IMR-90 (cell line): ENCODE results near the gene LONRF3. TPM values are rescaled to one million over a fixed set of nuclear protein-coding genes. Genes with fewer than 3 reads are reported as not detected.

Source experiments
- ATAC-seq: fragments of 200-7000 bp; cut with Tn5 transposase; 2 replicates; pipeline ENCODE4 v1.9.1; 2020; ENCODE audit warnings: low read depth, mild to moderate bottlenecking, moderate library complexity
- BruUV-seq: library from RNA; stranded (reverse); fragments of 400-500 nt; replicated peaks from 2 replicates; lab custom pipeline; 2021; lab: Mats Ljungman, UMichigan
- CTCF ChIA-PET: fragments of 300-600 bp; formaldehyde crosslinking; extraction: SDS; loops from one replicate; lab custom pipeline; 2021; ENCODE audit warnings: antibody characterized with exemption; lab: Yijun Ruan, JAX
- POLR2A ChIA-PET: fragments of 300-600 bp; sonication (Branson Sonifier 250); formaldehyde crosslinking; loops from one replicate; lab custom pipeline; 2022; ENCODE audit warnings: antibody characterized with exemption; ENCODE audit not compliant: unreplicated experiment; lab: Charles Lee
- DNase-seq: peaks from one replicate; pipeline ENCODE4 v3.0.0; 2013
- H2AFZ ChIP-seq: replicated peaks from 2 replicates; pipeline ENCODE3; 2013; ENCODE audit warnings: low read length, mild to moderate bottlenecking; ENCODE audit not compliant: poor library complexity
- H2AK5ac ChIP-seq: 2 replicates; pipeline ENCODE4 v1.6.1; 2013; ENCODE audit warnings: low read depth, low read length, inconsistent platforms
- H2AK9ac ChIP-seq: replicated peaks from 2 replicates; pipeline ENCODE3; 2013; ENCODE audit warnings: mild to moderate bottlenecking, low read depth, low read length, moderate library complexity; ENCODE audit not compliant: poor library complexity
- H2BK120ac ChIP-seq: 2 replicates; pipeline ENCODE4 v1.6.1; 2013; ENCODE audit warnings: low read depth, low read length, inconsistent platforms
- H2BK15ac ChIP-seq: 3 replicates; pipeline ENCODE4 v1.6.1; 2013; ENCODE audit warnings: low read depth, low read length, inconsistent platforms
- H2BK20ac ChIP-seq: 2 replicates; pipeline ENCODE4 v1.6.1; 2013; ENCODE audit warnings: low read depth, mild to moderate bottlenecking, inconsistent platforms, low read length, moderate library complexity
- H2BK5ac ChIP-seq: 2 replicates; pipeline ENCODE4 v1.6.1; 2013; ENCODE audit warnings: mild to moderate bottlenecking, low read depth, low read length, inconsistent platforms; ENCODE audit not compliant: poor library complexity, severe bottlenecking
- H3K14ac ChIP-seq: replicated peaks from 2 replicates; pipeline ENCODE4 v1.6.1; 2013; ENCODE audit warnings: low read depth, low read length, inconsistent platforms
- H3K18ac ChIP-seq: 2 replicates; pipeline ENCODE4 v1.6.1; 2013; ENCODE audit warnings: low read depth, low read length, control low read depth
- H3K23ac ChIP-seq: 2 replicates; pipeline ENCODE4 v1.6.1; 2013; ENCODE audit warnings: low read depth, low read length, inconsistent platforms
- H3K27ac ChIP-seq: 2 replicates; pipeline ENCODE4 v1.5.1; 2013; ENCODE audit warnings: mild to moderate bottlenecking, control low read depth, low read length; ENCODE audit not compliant: insufficient read depth
- H3K27me3 ChIP-seq: 2 replicates; pipeline ENCODE4 v1.6.1; 2013; ENCODE audit warnings: low read length; ENCODE audit not compliant: control insufficient read depth, insufficient read depth
- H3K36me3 ChIP-seq: 2 replicates; pipeline ENCODE4 v1.6.1; 2013; ENCODE audit warnings: low read length, mixed read lengths; ENCODE audit not compliant: control insufficient read depth, insufficient read depth
- H3K4ac ChIP-seq: 2 replicates; pipeline ENCODE4 v1.6.1; 2013; ENCODE audit warnings: low read depth, low read length, inconsistent platforms
- H3K4me1 ChIP-seq: 2 replicates; pipeline ENCODE4 v1.6.1; 2013; ENCODE audit warnings: low read length, mixed read lengths; ENCODE audit not compliant: control insufficient read depth, insufficient read depth
- H3K4me2 ChIP-seq: 2 replicates; pipeline ENCODE4 v1.6.1; 2013; ENCODE audit warnings: low read depth, mild to moderate bottlenecking, control low read depth, low read length, moderate library complexity
- H3K4me3 ChIP-seq: 2 replicates; pipeline ENCODE4 v1.5.1; 2013; ENCODE audit warnings: low read depth, mild to moderate bottlenecking, control low read depth, low read length, moderate library complexity; ENCODE audit not compliant: insufficient read depth
- H3K56ac ChIP-seq: 2 replicates; pipeline ENCODE4 v1.6.1; 2013; ENCODE audit warnings: low read length, inconsistent platforms; ENCODE audit not compliant: insufficient read depth; ENCODE audit errors: extremely low read depth
- H3K79me1 ChIP-seq, 2 experiments: 2 replicates each; pipeline ENCODE4 v1.6.1; 2013; ENCODE audit warnings: low read length in 2 of 2, inconsistent platforms in 1 of 2, low read depth in 1 of 2
- H3K9ac ChIP-seq: 2 replicates; pipeline ENCODE4 v1.6.1; 2013; ENCODE audit warnings: low read depth, low read length, control low read depth
- H3K9me1 ChIP-seq: 2 replicates; pipeline ENCODE4 v1.6.1; 2013; ENCODE audit warnings: low read length, inconsistent platforms; ENCODE audit not compliant: insufficient read depth
- H3K9me3 ChIP-seq: 2 replicates; pipeline ENCODE4 v1.6.1; 2013; ENCODE audit warnings: low read length; ENCODE audit not compliant: control insufficient read depth, insufficient read depth
- H4K20me1 ChIP-seq: 2 replicates; pipeline ENCODE4 v1.6.1; 2013; ENCODE audit warnings: low read length, inconsistent platforms; ENCODE audit not compliant: insufficient read depth
- H4K5ac ChIP-seq: 2 replicates; pipeline ENCODE4 v1.6.1; 2013; ENCODE audit warnings: mild to moderate bottlenecking, low read depth, low read length, control low read depth
- H4K8ac ChIP-seq, 2 experiments: 2 replicates each; pipeline ENCODE4 v1.6.1; 2013; ENCODE audit warnings: low read depth in 2 of 2, low read length in 2 of 2, control low read depth in 1 of 2, inconsistent platforms in 1 of 2
- H4K91ac ChIP-seq: 2 replicates; pipeline ENCODE4 v1.6.1; 2013; ENCODE audit warnings: low read depth, low read length, inconsistent platforms; ENCODE audit not compliant: insufficient read depth
- CEBPB ChIP-seq: IDR thresholded peaks from 2 replicates; pipeline ENCODE4 v1.6.1; 2012; ENCODE audit warnings: low read depth, low read length, improper control_type of control experiment
- CHD1 ChIP-seq: IDR thresholded peaks from 2 replicates; pipeline ENCODE4 v1.6.1; 2012; ENCODE audit warnings: low read depth, low read length, improper control_type of control experiment
- MAZ ChIP-seq: IDR thresholded peaks from 2 replicates; pipeline ENCODE4 v1.6.1; 2012; ENCODE audit warnings: low read depth, mild to moderate bottlenecking, low read length, improper control_type of control experiment, moderate library complexity, borderline replicate concordance
- MXI1 ChIP-seq: IDR thresholded peaks from 2 replicates; pipeline ENCODE4 v1.6.1; 2012; ENCODE audit warnings: low read depth, mild to moderate bottlenecking, low read length, moderate library complexity, borderline replicate concordance
- POLR2A ChIP-seq: IDR thresholded peaks from 2 replicates; pipeline ENCODE4 v1.6.1; 2012; ENCODE audit warnings: mild to moderate bottlenecking, low read depth, low read length
- RAD21 ChIP-seq: IDR thresholded peaks from 2 replicates; pipeline ENCODE4 v1.6.1; 2012; ENCODE audit warnings: low read length, improper control_type of control experiment
- WGBS, 2 experiments: methylation state at CpG; one replicate each; pipeline versions ENCODE4 v1.1.5 to v1.1.7; 2013; ENCODE audit warnings: missing lambda C conversion rate in 2 of 2; ENCODE audit not compliant: insufficient read length in 1 of 2; ENCODE audit errors: extremely low coverage in 2 of 2; 5-methylcytosine and 5-hydroxymethylcytosine counted together
- dilution Hi-C: fragments of 300-500 bp; cut with HindIII; formaldehyde crosslinking; loops from one replicate; pipeline ENCODE4 v1.14.3; 2018; ENCODE audit warnings: low sequenced_read_pairs; ENCODE audit not compliant: unreplicated experiment
- in situ Hi-C: fragments of 300-500 bp; cut with MboI; formaldehyde crosslinking; loops from 3 replicates; pipeline ENCODE4 v1.14.3; 2019; ENCODE audit warnings: low sequenced_read_pairs, inconsistent platforms, mixed read lengths
- intact Hi-C: fragments of 100-400 bp; cut with micrococcal nuclease; formaldehyde crosslinking; loops from 2 replicates; pipeline ENCODE4 v1.10.0; 2022
- polyA plus RNA-seq, 3 experiments: library from polyadenylated mRNA; depleted of rRNA; stranded (reverse); fragments of >200 nt; gene quantifications; 2 replicates each; pipeline ENCODE4 v1.2.3, GENCODE V29; 2012; ENCODE audit warnings: low replicate concordance in 1 of 3
- total RNA-seq: library from RNA; depleted of rRNA; stranded (reverse); fragments of >200 nt; gene quantifications from 2 replicates; pipeline ENCODE4 v1.2.3, GENCODE V29; 2012
- TF ChIP-seq, protein P1 (sequence below): fragments of 150-350 bp; IDR thresholded peaks from 2 replicates; pipeline ENCODE4 v1.6.1; 2016; ENCODE audit warnings: low read depth, mild to moderate bottlenecking, low read length, moderate library complexity, borderline replicate concordance

Gene LONRF3
- total and polyA plus RNA-seq, 2 of the 4 experiments (the other 2 are of a cell fraction), result not detected

- Histone ChIP-seq H3K56ac (no peak overlapping the region; the same call in 1 of the 2 replicates), H3K27ac (no peak overlapping the region), H4K5ac (no peak overlapping the region), H3K27me3 (peaks cover 53% of the 10 kb centered on the region), H3K4me2 (no peak overlapping the region), H3K36me3 (no peaks in the 10 kb centered on the region), H2BK20ac (no peak overlapping the region), H2AFZ (no peak overlapping the region), H2BK15ac (no peak overlapping the region), H2BK120ac (no peak overlapping the region), H3K23ac (no peak overlapping the region), H3K4me3 (no peak overlapping the region), H3K14ac (no peak overlapping the region), H2AK5ac (no peak overlapping the region), H3K9me3 (peaks cover 3% of the 10 kb centered on the region), H2AK9ac (no peak overlapping the region), H2BK5ac (no peak overlapping the region), H3K4ac (no peak overlapping the region), H4K91ac (no peak overlapping the region), H4K8ac (no peak overlapping the region), H3K9ac (no peak overlapping the region), H3K79me1 (no peaks in the 10 kb centered on the region), H3K18ac (no peak overlapping the region), H3K9me1 (no peaks in the 10 kb centered on the region), H4K20me1 (no peaks in the 10 kb centered on the region), H3K4me1 (no peaks in the 10 kb centered on the region)
- no CpG with 5 or more reads among the region's 3 CpGs for WGBS, 2 experiments
- DNase-seq (no peak), ATAC-seq (no peak)
- POLR2A ChIA-PET, result no interaction called here
- CTCF ChIA-PET, result no interaction called here
- no TSS peak for BruUV-seq
- dilution Hi-C loops, result no loop called here
- in situ Hi-C loops, result no loop called here
- TF ChIP-seq RAD21, result no peak
- no peak for TF ChIP-seq MAZ
- no peak for TF ChIP-seq CEBPB
- no peak for TF ChIP-seq CHD1
- no peak for TF ChIP-seq POLR2A
- TF ChIP-seq, protein P1, sequence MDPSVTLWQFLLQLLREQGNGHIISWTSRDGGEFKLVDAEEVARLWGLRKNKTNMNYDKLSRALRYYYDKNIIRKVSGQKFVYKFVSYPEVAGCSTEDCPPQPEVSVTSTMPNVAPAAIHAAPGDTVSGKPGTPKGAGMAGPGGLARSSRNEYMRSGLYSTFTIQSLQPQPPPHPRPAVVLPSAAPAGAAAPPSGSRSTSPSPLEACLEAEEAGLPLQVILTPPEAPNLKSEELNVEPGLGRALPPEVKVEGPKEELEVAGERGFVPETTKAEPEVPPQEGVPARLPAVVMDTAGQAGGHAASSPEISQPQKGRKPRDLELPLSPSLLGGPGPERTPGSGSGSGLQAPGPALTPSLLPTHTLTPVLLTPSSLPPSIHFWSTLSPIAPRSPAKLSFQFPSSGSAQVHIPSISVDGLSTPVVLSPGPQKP, result no peak
- no peak for TF ChIP-seq MXI1
- intact Hi-C loops, result no loop called here
Measured at GRCh38 chrX:118971552-118971951, 2.9 kb upstream of the LONRF3 start.
